Sigmoid colon (tissue), 4 donors: ENCODE measurements around the gene SH3PXD2B.

ENCODE experiments used
- CTCF ChIP-seq, 4 experiments: fragments of 450-650 bp in 3 of 4; fragments of 200-600 bp in 1 of 4; IDR thresholded peaks; one replicate each; pipeline ENCODE4 v1.5.1; 2016 to 2019; ENCODE audit warnings: antibody characterized with exemption in 4 of 4, mild to moderate bottlenecking in 3 of 4, moderate library complexity in 2 of 4
- EP300 ChIP-seq, 4 donors: sonication (generic); formaldehyde crosslinking; IDR thresholded peaks; one replicate each; pipeline ENCODE4 v1.6.1; 2017; ENCODE audit warnings: antibody characterized with exemption in 4 of 4

DNA sequence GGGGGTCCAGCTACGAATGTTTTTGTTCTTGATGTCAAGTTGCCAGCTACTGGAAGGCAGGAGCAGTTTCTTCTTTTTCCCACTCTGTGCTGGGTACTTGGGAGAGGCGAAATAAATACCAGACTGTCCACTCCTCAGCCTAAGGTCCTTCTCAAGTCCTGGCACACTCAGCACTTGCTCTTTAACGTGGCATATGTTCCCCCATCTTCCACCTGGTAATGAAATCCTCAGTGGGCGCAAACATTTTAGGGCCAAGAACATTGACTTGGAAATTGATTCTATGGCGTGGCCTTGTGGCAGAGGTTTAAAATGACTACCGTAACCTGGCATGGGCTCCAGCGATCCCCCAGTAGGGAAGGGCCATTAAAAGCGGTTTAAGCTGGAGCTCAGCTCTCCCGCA is 119.7 kb downstream of the SH3PXD2B start:
- TF ChIP-seq EP300 (IDR thresholded peaks at IDR 0.05) (no peak), CTCF (IDR thresholded peaks at IDR 0.05) (no peak)
